Ureter (tissue), 1 donor: Measurements from ENCODE around the gene TTC7B. TPM values are rescaled to one million over a fixed set of nuclear protein-coding genes. Genes with fewer than 3 reads are reported as not detected.

Experiments used
- DNase-seq: peaks from one replicate; pipeline ENCODE4 v3.0.0-alpha.2; 2020; ENCODE audit warnings: low spot score
- total RNA-seq: library from RNA; stranded (reverse); gene quantifications from one replicate; pipeline ENCODE4 v1.2.4, GENCODE V29; 2023
- donor health status: DM: yes; HTN: yes; CAD: no.

Gene TTC7B
- total RNA-seq, 1 donor from 2014 or later, result 68.8 TPM

GRCh38 chr14:90490720-90491050, 325.5 kb downstream of the TTC7B start:
- DNase-seq, result no peak

GRCh38 chr14:90489916-90490719, 326.1 kb downstream of the TTC7B start:
- peak; percentile 23 for DNase-seq

- no peak for DNase-seq
Measured at GRCh38 chr14:90489306-90489705, 326.9 kb downstream of the TTC7B start.

- DNase-seq, result peak; percentile 13
Measured at GRCh38 chr14:90488256-90488655, 328.0 kb downstream of the TTC7B start.

DNA sequence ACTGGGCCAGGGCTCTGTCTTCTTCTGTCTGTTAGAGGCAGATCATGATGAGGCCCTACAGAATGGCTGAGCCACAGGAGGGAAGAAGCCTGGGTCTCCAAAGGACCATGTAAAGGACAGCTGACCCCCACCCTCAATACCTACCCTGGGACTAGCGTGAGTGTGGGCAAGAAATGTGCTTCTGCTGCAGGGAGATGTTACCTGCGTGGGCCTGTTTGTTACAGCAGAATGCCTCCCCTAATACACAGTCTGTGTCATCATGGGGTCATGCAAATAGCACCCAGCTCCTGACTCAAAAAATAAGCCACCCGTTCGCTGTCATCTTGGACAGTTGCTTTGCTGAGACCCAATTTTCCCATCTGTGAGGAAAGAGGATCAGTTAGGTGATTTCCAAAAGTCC, 328.8 kb downstream of the TTC7B start:
- DNase-seq, result no peak

DNA sequence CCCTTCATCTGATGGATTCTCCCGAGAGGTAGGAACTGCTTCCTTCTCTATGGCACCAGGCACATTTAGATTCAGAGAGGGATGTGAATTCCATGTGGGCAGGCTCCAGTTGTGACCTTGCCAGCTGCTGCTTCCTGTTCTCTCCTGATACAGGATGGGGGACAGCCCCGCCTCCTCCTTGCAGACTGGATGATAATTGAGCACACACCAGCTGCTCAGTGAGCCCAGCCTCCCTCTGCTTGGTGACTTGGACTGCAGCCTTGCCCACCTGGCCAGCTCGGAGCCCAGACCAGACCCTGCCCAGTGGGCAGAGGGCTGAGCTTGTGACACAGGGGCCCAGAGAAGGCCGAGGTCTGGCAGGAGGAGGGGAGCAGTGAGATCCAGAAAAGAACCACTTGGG, 329.2 kb downstream of the TTC7B start:
- DNase-seq, result peak; percentile 40

DNA sequence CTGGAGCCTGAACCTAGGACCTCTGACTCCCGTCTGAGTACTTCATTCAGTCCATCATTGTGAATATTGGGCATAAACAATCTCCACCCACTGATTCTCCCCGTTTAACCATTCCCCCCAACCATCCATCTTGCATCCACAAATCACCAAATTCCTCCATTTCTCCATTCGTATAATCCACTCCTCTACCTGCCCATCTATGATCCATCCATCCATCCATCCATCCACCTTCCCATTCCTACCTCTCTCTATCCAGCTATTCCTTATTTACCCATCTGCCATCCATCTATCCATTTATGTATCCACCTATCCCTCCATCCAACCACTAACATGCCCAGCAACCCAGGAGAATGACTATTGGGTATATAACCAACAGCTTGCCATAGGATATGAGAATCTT, 331.9 kb downstream of the TTC7B start:
- no peak for DNase-seq

- peak; percentile 54 for DNase-seq
Measured at GRCh38 chr14:90483571-90483974, 332.7 kb downstream of the TTC7B start.

- no peak for DNase-seq
Measured at GRCh38 chr14:90483117-90483516, 333.1 kb downstream of the TTC7B start.

GRCh38 chr14:90475298-90475697, 340.9 kb downstream of the TTC7B start:
- DNase-seq, result no peak

Other genes starting within 250 kb of the TTC7B start
- gene RPS6KA5, start 244.2 kb upstream of the TTC7B start, total RNA-seq, result 19.7 TPM